Measurements from ENCODE around the gene THAP3. TPM values are rescaled to one million over a fixed set of nuclear protein-coding genes. Genes with fewer than 3 reads are reported as not detected.
A peak's percentile ranks its signal among the peaks of the same experiment; 100 is the strongest.

The THAP3 gene
- total and polyA plus RNA-seq, 12 donors: 11.1 to 65.6 (median 36.0) TPM

GRCh38 chr1:6588893-6589520 lies 35.7 kb upstream of the THAP3 start:
- no peaks in the 10 kb centered on the region for H3K27me3 ChIP-seq
- H3K36me3 ChIP-seq (replicated peaks in 1 of 2): peaks cover 0 to 56% of the 10 kb centered on the region in 2 donors
- H3K4me1 ChIP-seq (replicated peaks in 1 of 2): peaks cover 12 to 32% of the 10 kb centered on the region in 2 donors
- TF ChIP-seq POLR2A (IDR thresholded peaks at IDR 0.05) (no peak), CTCF (IDR thresholded peaks at IDR 0.05) (no peak)
- 70 to 79% (median 75%) methylated on average over 11 to 24 of the region's 24 CpGs for WGBS, 4 donors
- no peaks in the 10 kb centered on the region for H3K9me3 ChIP-seq (replicated peaks in 1 of 3)
- H3K27ac ChIP-seq: peak overlapping the region in 2 of 5 donors; percentile 26 to 41
- intact Hi-C loops (cut with DNase I): no loop called here
- no peak overlapping the region for H3K4me3 ChIP-seq
- no peak for DNase-seq

GRCh38 chr1:6590046-6590445 lies 34.6 kb upstream of the THAP3 start:
- Histone ChIP-seq H3K36me3 (replicated peaks in 1 of 2) (peaks cover 0 to 66% of the 10 kb centered on the region in 2 donors), H3K4me1 (replicated peaks in 1 of 2) (peaks cover 12 to 32% of the 10 kb centered on the region in 2 donors)
- intact Hi-C loops (cut with DNase I): no loop called here

GRCh38 chr1:6591222-6591621 lies 33.4 kb upstream of the THAP3 start:
- WGBS, 4 donors: 69 to 77% (median 72%) methylated on average over 7 to 13 of the region's 13 CpGs
- intact Hi-C loops (cut with DNase I): no loop called here
- Histone ChIP-seq H3K9me3 (replicated peaks in 1 of 3) (no peaks in the 10 kb centered on the region), H3K36me3 (replicated peaks in 1 of 2) (peaks cover 0 to 78% of the 10 kb centered on the region in 2 donors), H3K27ac (no peak overlapping the region), H3K4me1 (replicated peaks in 1 of 2) (peaks cover 12 to 32% of the 10 kb centered on the region in 2 donors), H3K27me3 (no peaks in the 10 kb centered on the region), H3K4me3 (no peak overlapping the region)
- peak in 1 of 7 donors; percentile 59 for DNase-seq
- TF ChIP-seq POLR2A (IDR thresholded peaks at IDR 0.05) (no peak), CTCF (IDR thresholded peaks at IDR 0.05) (no peak)

More at GRCh38 chr1:6590046-6590445, 34.6 kb upstream of the THAP3 start:
- H3K27ac ChIP-seq: no peak overlapping the region
- no peaks in the 10 kb centered on the region for H3K9me3 ChIP-seq (replicated peaks in 1 of 3)
- 86 to 95% (median 89%) methylated on average over 6 to 7 of the region's 7 CpGs for WGBS, 4 donors
- no peak overlapping the region for H3K4me3 ChIP-seq
- DNase-seq: no peak
- no peak for TF ChIP-seq CTCF (IDR thresholded peaks at IDR 0.05)
- no peak for TF ChIP-seq POLR2A (IDR thresholded peaks at IDR 0.05)
- no peaks in the 10 kb centered on the region for H3K27me3 ChIP-seq

GRCh38 chr1:6591644-6592043 lies 33.0 kb upstream of the THAP3 start:
- H3K4me3 ChIP-seq: no peak overlapping the region
- intact Hi-C loops (cut with DNase I): no loop called here
- peak in 1 of 7 donors; percentile 45 for DNase-seq
- no peaks in the 10 kb centered on the region for H3K27me3 ChIP-seq
- TF ChIP-seq POLR2A (IDR thresholded peaks at IDR 0.05) (no peak), CTCF (IDR thresholded peaks at IDR 0.05) (no peak)
- no peak overlapping the region for H3K27ac ChIP-seq
- WGBS, 4 donors: 71 to 83% (median 76%) methylated on average over 1 to 6 of the region's 6 CpGs
- H3K9me3 ChIP-seq (replicated peaks in 1 of 3): no peaks in the 10 kb centered on the region
- H3K4me1 ChIP-seq (replicated peaks in 1 of 2): peaks cover 12 to 31% of the 10 kb centered on the region in 2 donors
- H3K36me3 ChIP-seq (replicated peaks in 1 of 2): peaks cover 0 to 82% of the 10 kb centered on the region in 2 donors

Data from adrenal gland (tissue), 12 donors.